ENCODE measurements around the gene OR5M3. TPM values are rescaled to one million over a fixed set of nuclear protein-coding genes. Genes with fewer than 3 reads are reported as not detected.

Gene OR5M3
- not detected for polyA plus RNA-seq (2013, experiment 1 of 2; ENCODE audit: insufficient read length)
- not detected for polyA plus RNA-seq (2013, experiment 2 of 2; ENCODE audit: insufficient read length)

DNA sequence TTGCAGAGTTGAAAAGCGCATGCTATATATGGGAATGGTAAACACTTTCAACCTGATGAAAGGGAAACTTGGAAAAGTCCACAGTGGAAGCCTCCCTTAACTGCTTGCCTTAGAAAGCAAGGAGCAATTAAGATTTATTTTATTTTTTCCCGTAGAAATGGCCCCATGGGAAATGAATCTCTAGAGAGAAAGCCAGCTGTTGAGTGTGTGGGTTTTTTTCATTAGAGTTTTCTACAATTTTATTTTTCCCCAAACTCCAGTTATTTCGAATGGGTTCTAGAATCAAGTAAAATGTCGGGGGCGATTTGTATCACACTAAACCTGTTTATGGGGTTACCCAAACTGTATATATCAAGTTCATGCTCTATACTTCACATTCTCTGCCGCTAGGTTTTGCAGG lies at the start of gene OR5M3:
OR5M3 (minus strand) TSS at position 101 of the 400 bp plus-strand sequence. CDS start 2,855 bp downstream, outside the sequence.
- no peak for DNase-seq

DNA sequence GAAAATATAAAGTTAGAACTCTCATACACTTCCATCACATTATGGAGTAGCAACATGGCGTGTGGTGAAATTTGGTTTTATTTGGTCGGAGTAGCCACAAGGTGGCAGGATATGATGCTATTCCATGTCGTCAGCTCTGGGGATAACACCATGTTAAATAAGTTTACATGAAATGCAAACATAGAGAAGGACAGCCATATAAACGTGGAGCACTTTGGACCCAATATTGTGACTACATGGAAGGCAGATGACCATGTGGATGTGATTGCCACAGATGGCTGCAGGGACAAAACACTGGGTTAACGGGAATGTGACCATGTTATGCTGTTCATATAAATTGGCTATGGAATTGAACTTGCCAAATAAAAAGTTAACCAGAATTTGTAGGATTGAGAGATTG lies 48.9 kb upstream of the OR5M3 start:
- DNase-seq = no peak

GRCh38 chr11:56513280-56513679 lies 40.1 kb upstream of the OR5M3 start:
- DNase-seq = no peak

GRCh38 chr11:56509439-56509838 lies 36.3 kb upstream of the OR5M3 start:
- no peak for DNase-seq

GRCh38 chr11:56497010-56497409 lies 23.9 kb upstream of the OR5M3 start:
- DNase-seq = no peak

DNA sequence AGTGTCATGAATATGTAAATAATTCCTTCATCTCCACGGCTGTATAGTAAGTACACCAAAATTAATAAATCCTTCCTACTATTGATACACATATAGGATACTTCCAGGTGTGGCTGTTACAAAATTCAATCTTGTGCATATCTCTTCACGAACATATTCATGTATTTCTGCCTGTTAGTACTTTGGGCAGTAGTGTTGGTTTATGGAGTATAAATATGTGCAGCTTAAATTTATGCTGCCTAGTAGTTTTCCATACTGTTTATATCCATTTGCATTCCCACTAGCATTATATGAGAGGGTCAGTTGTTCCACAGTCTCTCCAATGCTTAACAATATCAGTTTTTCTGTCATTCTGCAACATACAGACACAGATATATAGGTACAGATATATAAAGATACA lies 22.0 kb upstream of the OR5M3 start:
- no peak for DNase-seq

DNA sequence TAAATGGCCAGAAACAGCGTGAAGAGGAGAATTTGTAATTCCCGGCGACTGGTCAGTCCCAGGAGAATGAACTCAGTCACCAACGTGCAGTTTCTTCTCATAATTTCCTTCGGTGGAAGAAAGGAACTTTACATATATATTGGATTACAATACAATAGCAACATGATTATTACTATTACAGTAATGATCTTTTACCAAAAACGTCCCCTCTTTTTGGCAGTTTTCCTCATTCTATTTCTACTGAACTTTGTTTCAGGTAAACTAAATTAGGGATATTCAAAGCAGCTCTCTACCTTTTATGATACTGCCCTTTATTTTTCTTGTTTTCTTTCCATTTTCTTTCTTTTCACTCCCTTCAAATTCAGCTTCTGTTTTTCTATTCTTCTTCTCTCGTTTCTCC lies 18.1 kb upstream of the OR5M3 start, which contains the start of gene OR5M8:
OR5M8 (minus strand) TSS at position 101 of the 400 bp plus-strand sequence; CDS start at position 101, 0 bp downstream.
- DNase-seq = no peak

DNA sequence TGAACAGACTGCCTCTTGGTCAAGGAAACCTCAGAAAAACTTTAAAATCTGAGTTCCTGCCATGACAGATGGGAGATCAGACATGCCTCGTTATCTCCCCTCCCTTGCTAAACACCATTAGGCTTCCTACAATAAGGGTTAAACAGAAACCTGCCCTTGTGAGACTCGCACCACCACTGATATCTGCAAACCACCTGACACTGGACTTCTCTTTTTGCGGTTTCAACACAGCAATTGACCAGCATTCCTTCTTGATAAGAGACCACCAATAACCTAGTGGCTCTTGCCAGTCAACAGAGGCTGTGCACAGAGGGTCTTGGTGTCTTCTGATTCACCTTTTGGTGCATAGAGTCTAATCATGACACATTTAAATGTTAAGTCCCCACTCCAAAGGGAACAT lies 13.6 kb upstream of the OR5M3 start:
- DNase-seq = no peak

- DNase-seq = no peak
These were observed 1.6 kb upstream of the OR5M3 start for GRCh38 chr11:56474729-56475235.

DNA sequence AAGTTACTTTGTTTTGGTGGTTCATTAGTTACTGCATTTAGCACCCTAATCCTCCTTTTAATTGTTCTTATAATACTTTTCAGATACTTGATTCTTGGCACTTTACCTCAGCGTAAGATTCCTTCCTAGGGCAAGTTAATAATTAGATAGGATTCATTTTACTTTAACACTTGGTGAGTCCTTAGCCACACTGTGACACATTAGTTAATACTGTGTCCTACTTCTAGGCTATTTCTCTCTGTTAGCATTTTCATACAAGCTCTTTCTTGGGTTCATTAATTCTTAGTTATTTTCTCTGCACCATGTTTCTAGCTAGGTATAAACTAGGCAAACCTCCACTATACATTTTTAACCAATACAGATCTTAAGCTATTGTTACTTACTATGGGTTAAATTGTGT lies 16.1 kb downstream of the OR5M3 start:
- no peak for DNase-seq

GRCh38 chr11:56453521-56453920 lies 19.6 kb downstream of the OR5M3 start:
- DNase-seq = no peak

Data from fibroblast of skin of scalp (primary cell).